Ammon's horn (tissue), 1 donor: ENCODE data around the gene PANK4.

Experiments
- DNase-seq: peaks from one replicate; pipeline ENCODE4 v3.0.0-alpha.2; 2016; ENCODE audit warnings: low spot score

Gene PANK4

DNA sequence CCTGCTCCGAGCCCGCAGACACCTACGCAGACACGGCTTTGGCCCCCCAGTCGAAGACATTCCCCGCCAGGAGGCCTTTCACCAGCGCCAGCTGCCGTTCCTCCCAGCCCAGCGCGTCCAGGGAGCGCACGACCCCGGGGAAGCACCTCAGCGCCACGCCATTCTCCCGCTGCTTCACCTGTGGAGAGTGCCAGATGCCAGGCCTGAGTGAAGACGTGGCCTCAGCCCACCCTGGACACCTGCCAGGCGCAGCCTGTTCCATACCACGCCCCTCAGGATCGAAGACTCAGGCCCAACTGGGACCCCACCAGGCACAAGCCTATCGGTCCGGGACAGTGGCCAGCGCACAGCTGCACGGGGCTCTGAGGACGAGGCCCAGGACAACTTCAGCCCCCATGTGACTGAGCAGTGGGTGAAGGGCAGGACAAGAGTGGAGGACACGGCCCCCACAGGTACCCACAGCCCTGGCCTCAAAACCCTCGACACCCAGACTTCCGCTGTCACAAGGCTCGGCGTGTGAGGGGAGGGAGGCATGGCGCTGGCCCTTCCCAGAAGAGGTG is 13.5 kb downstream of the PANK4 start:
- DNase-seq = no peak

DNA sequence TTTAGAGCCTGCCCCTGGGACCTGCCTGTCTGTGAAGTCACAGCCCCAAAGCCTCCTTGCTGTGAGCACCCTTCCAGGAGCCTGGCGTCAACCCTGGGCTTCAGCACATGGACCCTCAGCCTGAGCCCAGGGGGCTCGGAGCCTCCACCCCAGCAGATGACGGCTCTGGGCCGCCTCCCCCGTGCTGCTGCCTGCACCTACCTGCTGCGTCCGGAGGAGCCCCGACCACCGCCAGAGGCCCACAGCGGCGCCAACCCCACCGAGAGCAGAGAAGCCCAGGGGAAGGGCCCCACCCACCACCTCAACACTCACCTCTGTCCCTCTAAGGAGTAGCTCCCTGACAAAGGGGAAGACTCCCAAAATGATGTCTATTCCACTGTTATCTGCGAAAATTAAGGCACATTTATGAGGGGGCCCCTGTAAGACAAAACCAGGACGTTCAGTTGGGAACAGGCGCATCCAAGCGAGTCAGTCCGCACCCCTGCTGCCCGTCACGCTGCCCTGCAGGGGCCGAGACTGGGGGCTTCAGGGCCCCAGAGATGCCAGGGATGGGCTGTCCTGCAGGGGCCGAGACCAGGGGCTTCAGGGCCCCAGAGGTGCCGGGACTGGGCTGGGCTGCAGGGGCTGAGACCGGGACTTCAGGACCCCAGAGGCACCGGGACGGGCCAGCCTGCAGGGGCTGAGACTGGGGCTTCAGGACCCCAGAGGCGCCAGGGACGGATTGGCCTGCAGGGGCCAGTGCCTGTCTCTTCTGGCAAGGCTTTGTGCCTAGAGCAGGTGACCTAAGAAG is 15.8 kb downstream of the PANK4 start:
- DNase-seq = no peak

DNA sequence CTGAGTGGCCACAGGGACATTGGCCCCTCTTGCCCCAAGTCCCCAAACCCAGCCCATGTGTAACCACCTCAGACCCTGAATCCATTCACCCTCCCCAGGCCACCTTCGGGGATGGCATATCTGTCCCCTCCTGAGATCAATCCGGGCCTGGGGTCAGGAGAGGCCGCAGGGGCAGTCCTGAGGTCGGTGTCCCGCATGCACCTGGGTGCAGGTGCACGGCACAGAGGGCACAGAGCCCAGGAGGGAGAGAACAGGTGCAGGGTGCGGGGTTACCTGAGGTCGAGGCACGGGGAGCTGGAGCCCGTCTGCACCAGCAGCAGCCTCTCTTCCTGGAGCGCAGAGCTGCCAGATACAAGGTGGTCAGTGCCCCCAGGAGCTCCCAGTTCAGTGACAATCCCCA is 16.8 kb downstream of the PANK4 start:
- no peak for DNase-seq

DNA sequence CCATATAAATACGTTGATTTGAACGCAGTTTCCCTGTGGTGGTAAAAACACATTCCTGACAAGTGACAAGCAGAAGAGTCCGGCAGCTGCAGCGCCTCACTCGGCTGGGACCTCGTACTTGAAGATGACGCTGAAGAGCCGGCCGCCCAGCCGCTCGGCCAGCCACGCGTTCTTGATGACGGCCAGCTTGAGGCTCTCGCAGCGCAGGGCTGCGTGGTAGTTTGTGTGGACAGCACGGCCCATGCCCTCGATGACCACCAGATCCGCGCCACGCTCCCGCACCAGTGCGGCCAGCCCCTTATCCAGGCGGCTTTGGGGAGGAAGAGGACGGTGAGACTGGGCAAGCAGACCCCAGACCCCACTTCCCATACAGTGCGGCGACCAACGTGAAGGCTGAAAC is 17.6 kb downstream of the PANK4 start:
- DNase-seq = no peak

DNA sequence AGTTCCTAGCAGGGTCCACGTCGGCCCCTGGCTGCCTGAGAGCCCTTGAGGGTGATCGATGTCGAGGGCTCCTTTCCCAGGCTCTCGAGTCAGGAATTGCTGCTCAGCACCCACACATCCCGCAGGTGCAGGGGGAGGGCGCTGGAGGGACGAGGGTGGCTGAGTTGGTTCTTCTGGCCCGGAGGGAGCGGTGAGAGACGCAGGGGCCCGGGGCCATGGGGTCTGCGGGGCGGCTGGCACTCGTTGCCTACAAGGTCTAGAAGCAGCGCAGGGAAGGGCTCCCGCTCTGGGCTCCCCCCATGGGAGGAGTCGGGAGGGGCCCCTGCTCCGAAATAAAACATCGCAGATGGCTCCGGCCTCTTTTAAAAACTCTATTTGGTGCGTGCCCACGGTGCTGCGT is 18.2 kb downstream of the PANK4 start:
- DNase-seq = no peak

DNA sequence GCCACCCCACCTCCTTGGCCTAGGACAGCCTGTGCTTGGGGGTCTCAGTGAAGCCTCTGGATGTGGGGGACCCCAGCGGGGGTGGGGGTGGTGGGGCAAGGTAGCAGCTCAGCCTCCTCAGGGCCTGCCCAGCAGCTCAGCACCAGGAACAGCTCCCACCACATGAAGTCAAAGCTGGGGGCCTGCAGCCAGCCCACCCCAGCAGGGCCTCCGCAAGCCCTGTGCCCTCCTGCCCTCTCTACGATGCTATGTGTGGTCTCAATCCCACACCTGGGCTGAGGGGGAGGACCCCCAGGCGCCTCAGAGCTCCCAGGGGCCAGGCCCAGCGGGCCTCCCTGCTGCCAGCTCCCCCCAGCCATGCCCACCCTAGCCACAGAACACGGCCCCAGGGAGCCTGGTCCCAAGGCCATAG is 18.6 kb downstream of the PANK4 start:
- no peak for DNase-seq

DNA sequence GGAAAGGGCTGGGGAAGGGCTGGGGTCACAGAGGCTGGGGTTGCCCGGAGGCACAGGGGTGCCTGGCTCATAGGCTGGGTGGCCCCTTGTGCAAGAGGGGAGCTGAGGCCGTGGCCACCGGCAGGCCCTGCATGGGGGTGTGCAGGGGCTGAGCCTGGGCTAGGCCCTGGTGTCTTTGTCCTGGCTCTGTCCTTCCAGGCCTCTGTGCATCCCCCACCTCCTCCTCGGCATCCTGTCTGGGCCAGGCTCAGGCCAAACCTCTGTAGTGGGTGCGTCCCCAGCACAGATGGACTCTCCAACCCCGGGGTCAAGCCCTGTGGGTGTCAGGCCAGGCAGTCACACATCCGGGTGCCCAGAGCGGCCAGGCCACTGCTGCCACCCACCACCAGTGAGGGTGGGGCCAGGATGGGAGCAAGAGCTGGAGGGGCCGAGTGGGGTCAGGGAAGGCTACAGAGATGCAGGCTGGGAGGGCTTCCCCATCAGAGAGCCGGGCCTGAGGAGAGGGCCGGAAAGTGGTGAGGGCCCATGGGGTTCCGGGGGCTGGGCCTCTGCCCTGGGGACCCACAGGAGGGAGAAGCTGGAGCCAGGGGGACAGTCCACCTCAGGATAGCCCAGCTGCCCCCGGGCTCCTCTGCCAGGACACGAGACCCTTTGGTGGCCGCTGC is 19.4 kb downstream of the PANK4 start:
- no peak for DNase-seq

DNA sequence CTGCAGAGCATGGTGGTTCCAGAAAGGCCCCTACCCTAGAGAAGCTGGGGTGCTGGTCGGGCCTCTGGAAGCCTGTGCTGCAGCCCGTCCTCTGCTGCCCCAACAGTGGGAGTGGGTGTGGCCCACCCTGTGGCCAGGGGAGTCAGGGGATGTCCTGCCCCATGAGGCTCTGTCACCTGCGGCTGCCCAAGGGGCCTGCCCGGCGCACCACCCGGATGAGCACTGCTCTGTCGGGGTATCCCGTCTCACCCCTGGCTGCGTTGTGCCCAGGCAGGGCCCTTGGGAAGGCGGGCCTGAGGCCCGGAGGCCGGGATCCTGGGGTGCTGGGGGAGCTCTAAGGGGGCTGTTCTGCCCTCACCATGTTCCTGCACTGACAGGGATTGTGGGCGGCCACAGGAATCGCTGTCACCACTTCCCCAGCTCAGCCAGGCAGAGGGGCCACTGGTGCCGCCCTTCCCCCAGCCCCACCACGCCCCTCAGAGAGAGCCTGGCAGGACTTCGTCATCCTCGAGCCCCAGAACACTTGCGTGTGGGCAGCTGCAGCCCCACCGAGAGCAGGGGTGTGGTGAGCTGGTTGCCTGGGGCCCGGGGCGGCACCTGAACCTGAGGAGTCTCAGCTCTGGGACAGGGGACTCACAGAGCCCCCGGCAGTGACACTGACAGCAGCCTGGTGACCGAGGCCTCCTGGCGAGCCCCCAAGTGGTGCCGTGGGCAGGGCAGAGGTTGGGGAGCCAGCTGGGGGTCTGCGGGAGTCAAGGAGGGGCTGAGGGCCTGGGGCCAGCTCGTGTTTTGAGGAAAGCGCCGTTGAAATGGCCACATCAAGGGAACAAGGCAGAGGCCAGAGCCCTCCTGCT is 20.2 kb downstream of the PANK4 start:
- no peak for DNase-seq

DNA sequence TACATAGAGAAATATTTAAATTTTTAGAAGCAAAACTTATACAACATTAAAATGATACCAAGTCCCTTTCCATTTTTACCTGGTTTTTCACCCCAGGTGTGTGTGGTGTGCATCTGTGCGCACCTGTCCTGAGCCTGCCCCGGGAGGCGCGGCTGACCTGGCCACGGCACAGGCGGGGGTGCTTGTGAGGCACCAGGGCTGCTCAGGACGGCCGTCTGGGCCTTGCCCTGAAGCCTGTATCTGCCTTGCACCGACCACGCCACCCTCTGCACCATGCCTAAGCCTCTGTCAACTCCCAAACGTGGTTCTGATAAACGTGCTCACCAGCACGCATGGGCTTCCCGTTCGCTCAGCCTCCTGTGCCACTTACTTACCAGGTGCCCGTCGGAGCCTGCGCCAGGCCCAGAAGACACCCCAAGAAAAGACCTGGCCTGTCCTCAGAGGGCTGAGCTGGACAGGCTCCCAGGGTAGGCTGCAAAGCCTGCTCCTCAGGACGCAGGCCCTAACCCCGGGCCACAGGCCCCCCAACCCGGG is 20.9 kb downstream of the PANK4 start:
- DNase-seq = no peak

DNA sequence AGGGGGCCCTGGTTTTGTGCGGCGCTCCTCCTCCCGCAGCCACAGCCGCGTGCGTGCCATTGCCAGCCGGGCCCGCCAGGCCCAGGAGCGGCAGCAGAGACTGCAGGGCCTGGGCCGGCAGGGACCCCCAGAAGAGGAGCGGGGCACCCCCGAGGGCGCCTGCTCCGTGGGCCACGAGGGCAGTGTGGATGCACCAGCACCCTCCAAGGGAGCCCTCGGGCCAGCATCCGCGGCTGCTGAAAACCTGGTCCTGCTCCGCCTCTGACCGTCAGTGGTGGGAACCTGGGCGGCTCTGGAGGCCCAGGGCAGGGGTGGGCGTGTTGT is 21.5 kb downstream of the PANK4 start:
- no peak for DNase-seq

DNA sequence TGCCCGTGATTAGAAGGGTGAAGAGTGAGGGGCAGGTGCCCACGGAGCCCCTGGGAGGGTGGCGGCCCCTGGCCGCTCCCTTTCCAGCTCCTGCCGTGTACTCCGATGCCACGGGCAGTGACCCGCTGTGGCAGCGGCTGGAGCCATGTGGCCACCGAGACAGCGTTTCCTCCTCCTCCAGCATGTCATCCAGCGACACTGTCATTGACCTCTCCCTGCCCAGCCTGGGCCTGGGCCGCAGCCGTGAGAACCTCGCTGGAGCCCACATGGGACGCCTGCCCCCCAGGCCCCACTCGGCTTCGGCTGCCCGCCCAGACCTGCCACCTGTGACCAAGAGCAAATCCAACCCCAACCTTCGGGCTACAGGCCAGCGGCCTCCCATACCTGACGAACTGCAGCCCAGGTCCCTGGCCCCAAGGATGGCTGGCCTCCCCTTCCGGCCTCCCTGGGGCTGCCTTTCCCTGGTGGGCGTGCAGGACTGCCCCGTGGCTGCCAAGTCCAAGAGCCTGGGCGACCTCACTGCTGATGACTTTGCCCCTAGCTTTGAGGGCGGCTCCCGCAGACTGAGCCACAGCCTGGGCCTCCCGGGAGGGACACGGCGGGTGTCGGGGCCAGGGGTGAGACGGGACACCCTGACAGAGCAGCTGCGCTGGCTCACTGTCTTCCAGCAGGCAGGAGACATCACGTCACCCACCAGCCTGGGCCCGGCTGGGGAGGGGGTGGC is 22.0 kb downstream of the PANK4 start:
- no peak for DNase-seq

DNA sequence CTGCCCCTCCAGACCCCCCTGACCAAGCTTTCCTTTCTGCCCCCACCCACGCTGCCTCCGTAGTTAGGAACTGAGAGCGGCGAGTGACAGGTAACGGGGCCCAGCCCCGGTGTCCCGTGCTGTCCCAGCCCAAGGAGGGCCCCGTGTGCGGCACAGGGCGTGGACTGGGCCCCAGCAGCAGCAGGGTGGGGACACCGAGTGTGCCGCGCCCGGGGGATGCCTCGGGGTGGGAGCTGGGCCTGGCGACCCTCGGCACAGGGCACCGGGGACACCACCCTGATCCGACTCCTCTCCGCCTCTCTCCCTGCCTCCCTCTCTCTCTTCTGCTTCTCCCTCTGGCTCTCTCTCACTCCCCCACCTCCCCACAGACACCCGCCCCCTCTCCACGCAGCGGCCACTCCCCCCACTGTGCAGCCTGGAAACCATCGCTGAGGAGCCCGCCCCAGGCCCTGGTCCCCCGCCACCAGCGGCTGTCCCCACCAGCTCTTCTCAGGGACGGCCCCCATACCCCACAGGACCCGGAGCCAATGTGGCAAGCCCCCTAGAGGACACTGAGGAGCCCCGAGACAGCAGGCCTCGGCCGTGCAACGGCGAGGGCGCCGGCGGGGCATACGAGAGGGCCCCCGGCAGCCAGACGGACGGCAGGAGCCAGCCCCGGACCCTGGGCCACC is 22.7 kb downstream of the PANK4 start:
- DNase-seq = no peak

DNA sequence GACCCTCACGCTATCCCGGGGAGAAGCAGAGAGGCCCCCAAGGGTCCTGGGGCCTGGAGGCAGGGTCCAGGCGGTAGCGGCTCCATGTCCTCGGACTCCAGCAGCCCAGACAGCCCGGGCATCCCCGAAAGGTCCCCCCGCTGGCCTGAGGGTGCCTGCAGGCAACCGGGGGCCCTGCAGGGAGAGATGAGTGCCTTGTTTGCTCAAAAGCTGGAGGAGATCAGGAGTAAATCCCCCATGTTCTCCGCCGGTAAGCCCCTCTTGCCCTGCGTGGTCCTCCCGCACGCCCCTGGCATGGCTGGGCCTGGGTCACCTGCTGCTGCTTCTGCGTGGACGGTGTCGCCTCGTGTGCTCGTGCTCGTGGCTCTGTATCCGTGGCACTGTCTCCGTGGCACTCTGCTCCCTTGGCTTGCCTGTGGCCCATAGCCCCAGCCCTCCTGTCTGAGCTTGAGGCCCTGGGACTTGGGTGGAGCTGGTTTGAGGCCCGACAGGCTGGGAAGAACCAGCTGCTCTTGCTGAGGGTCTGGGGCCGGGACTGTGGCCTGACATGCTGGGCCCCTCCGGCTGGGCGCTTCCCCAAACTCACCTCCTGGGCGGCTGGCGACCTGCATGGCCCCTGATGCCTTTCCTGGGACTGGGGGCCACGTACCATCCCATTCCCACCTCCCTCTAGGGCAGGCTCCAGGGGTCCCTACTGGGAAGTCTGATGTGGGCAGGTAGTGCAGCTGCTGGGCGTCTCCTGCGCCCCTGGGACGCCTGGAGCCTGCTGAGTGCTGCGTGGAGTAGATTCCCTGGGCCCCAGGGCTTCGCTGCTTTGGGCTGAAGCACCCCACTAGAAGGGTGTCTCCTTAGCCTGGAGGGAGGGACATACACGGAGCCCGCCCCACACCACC is 23.5 kb downstream of the PANK4 start:
- no peak for DNase-seq

DNA sequence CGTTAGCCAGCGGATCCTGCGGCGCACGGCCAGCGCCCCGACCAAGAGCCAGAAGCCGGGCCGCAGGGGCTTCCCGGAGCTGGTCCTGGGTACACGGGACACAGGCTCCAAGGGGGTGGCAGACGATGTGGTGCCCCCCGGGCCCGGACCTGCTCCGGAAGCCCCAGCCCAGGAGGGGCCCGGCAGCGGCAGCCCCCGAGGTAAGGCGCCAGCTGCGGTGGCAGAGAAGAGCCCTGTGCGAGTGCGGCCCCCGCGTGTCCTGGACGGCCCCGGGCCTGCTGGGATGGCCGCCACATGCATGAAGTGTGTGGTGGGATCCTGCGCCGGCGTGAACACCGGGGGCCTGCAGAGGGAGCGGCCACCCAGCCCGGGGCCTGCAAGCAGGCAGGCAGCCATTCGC is 24.2 kb downstream of the PANK4 start:
- no peak for DNase-seq

DNA sequence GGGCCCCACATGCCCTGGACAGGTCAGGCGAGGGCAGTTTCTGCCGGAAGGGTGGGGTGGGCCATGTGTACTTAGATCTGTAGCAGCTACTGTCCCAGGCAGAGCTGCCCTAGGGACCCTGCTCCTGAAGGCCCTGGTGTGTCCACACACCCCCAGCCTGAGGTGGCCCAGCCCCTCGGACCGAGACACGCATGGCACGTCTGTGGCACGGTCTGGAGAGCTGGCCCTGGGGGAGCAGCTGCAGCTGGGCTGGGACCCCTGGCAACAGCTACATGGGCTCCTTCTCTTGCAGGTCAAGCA is 24.6 kb downstream of the PANK4 start:
- DNase-seq = no peak

DNA sequence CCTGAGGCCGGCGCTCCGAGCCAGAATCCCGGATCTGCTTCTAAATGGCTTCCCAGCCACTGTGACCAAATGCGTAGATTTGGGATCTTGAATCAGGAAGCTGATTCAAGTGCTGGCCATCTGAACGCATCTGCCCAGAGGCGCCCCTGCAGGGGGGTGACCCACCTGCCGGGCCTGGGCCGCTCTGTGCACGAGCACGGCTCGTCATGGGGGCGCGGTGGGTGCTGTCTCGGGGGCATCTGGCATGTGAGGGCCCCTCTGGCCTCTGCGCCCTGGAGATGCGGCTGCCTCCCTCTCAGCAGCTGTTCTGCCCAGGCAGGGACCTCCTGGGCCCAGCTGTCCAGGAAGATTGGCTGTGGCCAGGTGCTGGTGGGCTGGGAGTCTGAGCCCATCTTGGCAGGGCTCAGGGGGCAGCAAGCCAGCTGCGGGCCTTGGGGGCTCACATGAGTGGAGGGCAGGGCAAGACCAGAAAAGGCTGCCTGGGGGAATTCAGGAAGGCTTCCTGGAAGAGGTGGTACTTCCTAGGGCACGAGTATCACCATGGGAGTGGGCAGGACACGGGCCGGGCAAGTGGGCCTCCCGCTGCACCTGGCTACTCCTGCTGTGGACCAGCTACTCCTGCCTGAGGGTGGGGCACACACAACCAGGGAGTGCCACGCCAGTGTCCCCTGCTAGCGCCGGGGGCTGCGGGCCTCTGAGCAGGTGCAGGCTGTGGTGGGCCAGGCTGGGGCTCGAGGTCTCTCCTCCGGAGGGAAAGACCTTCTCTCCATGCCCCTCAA is 25.2 kb downstream of the PANK4 start:
- no peak for DNase-seq

DNA sequence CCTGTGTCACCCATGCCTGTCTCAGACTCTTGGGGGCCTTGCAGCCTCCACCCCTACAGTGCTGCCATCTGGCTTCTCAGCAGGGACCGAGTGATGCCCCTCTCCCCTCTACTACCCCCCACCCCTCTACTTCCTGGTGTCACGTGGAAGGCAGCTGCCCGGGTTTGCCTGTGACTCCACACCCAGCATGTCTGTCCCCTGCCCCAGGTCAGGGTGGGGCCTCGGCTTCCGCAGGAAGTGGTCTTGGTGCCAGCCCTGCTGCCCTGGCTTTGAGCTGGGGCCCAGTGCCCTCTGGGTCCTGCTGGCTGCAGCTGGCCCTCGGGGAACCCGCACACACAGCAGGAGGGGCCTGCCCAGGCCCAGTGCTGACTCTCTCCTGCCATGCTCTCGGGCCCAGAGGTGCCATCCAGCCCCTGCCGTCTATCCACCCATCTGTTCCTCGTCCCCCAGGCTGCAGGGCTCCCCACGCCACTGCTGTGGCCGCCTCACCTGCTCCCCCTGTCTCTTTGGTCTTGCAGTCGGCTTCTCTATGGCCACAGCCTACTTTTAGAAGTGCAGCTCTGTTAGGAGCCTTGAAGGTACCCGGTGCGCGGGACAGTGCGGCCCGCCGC is 26.3 kb downstream of the PANK4 start:
- DNase-seq = no peak

DNA sequence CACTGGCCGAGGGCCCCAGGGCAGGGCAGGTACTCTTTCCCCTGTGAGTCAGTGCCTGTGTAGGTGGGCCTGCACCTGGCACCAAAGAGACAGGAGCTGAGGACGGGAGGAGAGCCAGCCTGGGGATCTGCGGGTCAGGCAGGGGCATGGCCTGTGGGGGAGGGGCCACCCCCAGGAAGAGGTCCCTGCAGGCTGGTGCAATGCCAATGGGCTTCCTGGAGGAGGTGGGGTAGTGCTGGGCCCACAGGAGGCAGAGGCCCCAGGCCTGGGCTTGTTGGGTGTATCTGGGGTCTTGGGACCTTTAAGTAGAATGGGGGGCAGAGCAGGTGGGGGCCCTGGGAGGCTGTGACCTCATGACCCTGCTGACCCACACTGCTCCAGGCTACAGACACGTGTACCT is 27.1 kb downstream of the PANK4 start:
- DNase-seq = no peak

DNA sequence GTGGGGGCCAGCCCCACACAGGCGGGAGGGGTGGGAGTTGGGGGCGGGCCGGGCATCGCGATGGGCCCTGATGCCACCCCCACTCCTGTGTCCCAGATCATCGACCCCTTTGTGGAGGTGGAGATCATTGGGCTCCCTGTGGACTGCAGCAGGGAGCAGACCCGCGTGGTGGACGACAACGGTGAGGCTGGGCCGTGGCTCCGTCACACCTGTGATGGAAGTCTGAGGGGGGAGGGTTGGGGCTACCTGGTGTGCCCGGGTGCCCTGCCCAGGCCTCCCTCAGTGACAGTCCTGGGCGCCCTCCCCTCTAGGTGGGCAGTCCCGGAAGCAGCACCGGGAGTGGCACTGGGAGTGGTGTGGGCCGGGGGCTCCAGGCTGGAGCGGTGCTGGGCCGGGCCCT is 27.7 kb downstream of the PANK4 start:
- no peak for DNase-seq
